K562 (cell line): ENCODE data around the gene LY6G6D. TPM values are rescaled to one million over a fixed set of nuclear protein-coding genes. Genes with fewer than 3 reads are reported as not detected.

Source experiments
- AFF1 ChIP-seq, 2 experiments: fragments of 450-650 bp; IDR thresholded peaks; 2 replicates each; pipeline ENCODE4 v1.6.1; 2018; ENCODE audit warnings: mild to moderate bottlenecking in 2 of 2, low read depth in 1 of 2; ENCODE audit not compliant: partially characterized antibody in 2 of 2
- E2F5 ChIP-seq: sonication (generic); formaldehyde crosslinking; IDR thresholded peaks from 2 replicates; pipeline ENCODE4 v1.8.0; 2022; ENCODE audit warnings: mild to moderate bottlenecking, missing genetic modification reagents
- LARP7 ChIP-seq: fragments of 450-650 bp; IDR thresholded peaks from 2 replicates; pipeline ENCODE4 v1.6.1; 2016
- NFXL1 ChIP-seq: fragments of 450-650 bp; formaldehyde crosslinking; IDR thresholded peaks from 2 replicates; pipeline ENCODE4 v1.4.0; 2021; ENCODE audit warnings: mild to moderate bottlenecking
- SRSF9 ChIP-seq: fragments of 200-400 bp; formaldehyde crosslinking; IDR thresholded peaks from 2 replicates; pipeline ENCODE4 v1.6.1; 2017; ENCODE audit warnings: low read depth, low read length, borderline replicate concordance
- ZNF23 ChIP-seq: fragments of 250-450 bp; sonication (Bioruptor Pico); IDR thresholded peaks from 2 replicates; pipeline ENCODE4 v1.4.0; 2020; ENCODE audit warnings: mild to moderate bottlenecking
- ZNF609 ChIP-seq: sonication (generic); formaldehyde crosslinking; IDR thresholded peaks from 2 replicates; pipeline ENCODE4 v1.8.1; 2023; ENCODE audit warnings: missing genetic modification reagents, mild to moderate bottlenecking, borderline replicate concordance
- ZNF77 ChIP-seq: fragments of 250-450 bp; sonication (Bioruptor Pico); IDR thresholded peaks from 2 replicates; pipeline ENCODE4 v1.5.0; 2020
- polyA plus RNA-seq, 8 experiments: library from polyadenylated mRNA; depleted of rRNA in 4 of 8; stranded (reverse) in 5 of 8; unstranded in 3 of 8; fragments of >200 nt; fragmentation: Nextera tagmentation in 2 of 8; fragmentation: Illumina TruSeq in 1 of 8; extraction: Ambion mirVana in 2 of 8; extraction: Trizol in 1 of 8; gene quantifications; 2 replicates each; pipeline versions ENCODE4 v1.2.1 to v1.2.3, GENCODE V29; 2011 to 2014; ENCODE audit warnings: inconsistent platforms in 1 of 8, missing spikeins in 1 of 8
- total RNA-seq, 7 experiments: library from RNA; depleted of rRNA in 6 of 7; stranded (reverse); fragments of >200 nt in 6 of 7; fragmentation: Illumina TruSeq in 2 of 7; extraction: Trizol in 2 of 7; gene quantifications; 2 replicates each; pipeline versions ENCODE4 v1.2.1 to v1.2.3, GENCODE V29; 2011 to 2021; ENCODE audit warnings: low replicate concordance in 1 of 7

Gene LY6G6D
- total and polyA plus RNA-seq, 9 of the 15 experiments (the other 6 are each of a cell fraction or from before 2014, with no cell fraction given) = 0.30 to 0.38 TPM; not detected in 7

- TF ChIP-seq AFF1 (IDR thresholded peaks at IDR 0.05; ENCODE audit: low read depth in 1 of 2, partially characterized antibody in 2 of 2) (peak; percentile 74 to 87), ZNF77 (no peak), SRSF9 (no peak), NFXL1 (CRISPR knock-in tag) (no peak), ZNF23 (CRISPR knock-in tag) (no peak), E2F5 (CRISPR knock-in tag) (peak; percentile 21; the same call in 1 of the 2 replicates), LARP7 (no peak), ZNF609 (CRISPR knock-in tag) (no peak)
Observed at GRCh38 chr6:31729515-31729978, 14.4 kb downstream of the LY6G6D start (continued).
